IPS DF 4.7 (cell line): ENCODE results near the gene HS3ST3A1.

ENCODE experiments used
- DNase-seq: peaks from one replicate; pipeline ENCODE4 v3.0.0-alpha.2; 2013; ENCODE audit warnings: low spot score; ENCODE audit errors: extremely low read depth

The HS3ST3A1 gene

DNA sequence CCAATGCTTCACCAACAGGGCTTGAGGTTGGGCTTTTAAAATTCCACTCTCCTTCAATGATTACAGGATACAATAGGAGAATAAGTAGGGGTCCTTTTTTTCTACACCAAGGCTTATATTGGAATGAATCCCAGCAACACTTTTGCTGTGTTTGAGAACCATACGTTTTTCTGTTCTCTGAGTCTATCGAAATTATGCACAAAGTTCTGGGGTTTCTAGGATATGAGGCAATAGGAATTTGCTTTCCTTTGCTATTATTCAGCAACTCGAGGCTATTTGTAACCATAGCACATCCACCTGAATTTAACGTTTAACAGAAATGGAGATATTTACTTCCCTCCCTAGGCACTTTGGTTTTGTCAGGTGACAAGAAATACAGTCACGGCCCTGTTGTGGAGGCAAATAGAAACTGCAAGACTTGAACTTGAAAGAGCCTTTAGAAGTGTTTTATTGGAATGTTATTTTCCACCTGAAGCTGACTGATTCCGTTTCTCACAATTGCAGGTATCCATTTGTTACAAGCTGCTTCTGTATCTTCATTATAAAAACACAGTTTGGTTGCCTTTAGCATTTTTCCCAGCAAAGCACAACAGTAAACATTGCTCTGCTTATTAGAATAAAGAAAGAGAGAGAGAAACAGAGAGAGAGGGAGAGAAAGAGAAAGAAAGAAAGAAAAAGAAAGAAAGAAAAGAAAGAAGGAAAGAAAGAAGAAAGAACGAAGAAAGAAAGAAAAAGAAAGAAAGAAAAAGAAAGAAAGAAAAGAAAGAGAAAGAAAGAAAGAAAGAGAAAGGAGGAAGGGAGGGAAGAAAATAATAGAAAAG is 109.6 kb downstream of the HS3ST3A1 start:
- no peak for DNase-seq

DNA sequence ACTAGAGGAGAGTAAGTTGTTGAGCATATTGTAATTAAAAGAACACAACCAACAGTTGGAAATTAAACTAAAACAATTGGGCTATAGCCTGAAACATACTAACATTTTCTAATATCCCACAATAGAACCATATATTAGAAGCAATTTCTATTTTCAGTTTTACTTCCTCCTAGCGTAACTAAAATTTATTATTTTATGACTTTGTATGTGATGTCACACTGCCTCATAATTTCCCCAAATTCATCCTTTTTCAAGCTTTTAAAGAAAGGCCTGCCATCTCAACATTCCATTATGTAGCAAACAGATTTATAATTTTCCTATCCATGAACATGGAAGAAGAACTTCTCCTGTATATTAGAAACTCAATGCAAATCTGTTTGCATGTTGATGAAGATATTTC is 110.2 kb downstream of the HS3ST3A1 start:
- DNase-seq: no peak

DNA sequence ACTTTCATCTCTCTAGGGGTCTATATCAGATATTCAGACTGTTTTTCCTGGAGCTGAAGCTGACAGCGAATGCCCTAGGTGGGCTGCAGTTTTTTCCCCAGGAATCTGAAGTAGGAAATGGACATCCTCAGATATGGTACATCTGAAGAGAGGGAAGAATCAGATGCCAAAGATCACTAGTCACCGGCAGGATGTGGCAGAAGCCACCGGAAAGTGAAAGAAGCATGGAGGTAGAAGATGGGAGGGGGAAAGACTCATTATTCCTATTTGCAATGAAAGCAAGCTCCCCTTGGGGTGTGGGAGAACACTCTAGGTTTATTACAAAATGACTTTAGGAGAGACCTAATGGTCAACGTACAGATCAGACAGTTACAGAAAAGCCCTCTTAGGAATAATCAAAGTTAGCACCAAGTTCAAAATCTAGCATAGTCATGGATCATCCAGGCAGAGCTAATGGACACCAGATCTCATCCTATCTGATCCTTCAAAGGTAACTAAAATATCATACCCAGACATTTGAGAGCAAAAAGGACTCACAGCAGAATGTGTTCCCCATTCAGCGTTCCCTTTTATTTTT is 110.7 kb downstream of the HS3ST3A1 start:
- DNase-seq: no peak

DNA sequence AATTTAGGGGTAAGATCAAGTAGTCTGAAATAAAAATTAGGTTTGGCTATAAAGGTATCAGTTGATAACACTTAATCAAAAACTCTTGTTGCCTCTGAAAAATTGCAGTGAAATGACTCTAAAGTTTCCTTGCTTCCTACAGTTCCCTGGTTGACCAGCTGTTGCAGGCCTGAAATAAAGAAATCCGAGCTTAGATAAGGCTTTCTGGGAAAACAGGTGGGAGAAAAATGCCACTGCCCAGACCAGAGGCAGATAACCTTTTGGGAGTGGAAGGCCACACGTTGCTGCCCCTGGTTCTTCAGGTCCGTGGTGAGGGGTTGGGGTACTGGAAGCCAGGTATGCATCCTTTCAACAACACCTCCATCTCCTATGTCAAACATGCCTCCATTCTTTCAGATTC is 111.3 kb downstream of the HS3ST3A1 start:
- DNase-seq: no peak

GRCh38 chr17:13485327-13485726 is 116.4 kb downstream of the HS3ST3A1 start:
- DNase-seq: no peak

GRCh38 chr17:13484020-13484419 is 117.7 kb downstream of the HS3ST3A1 start:
- DNase-seq: no peak

GRCh38 chr17:13480877-13481276 is 120.9 kb downstream of the HS3ST3A1 start:
- DNase-seq: no peak

DNA sequence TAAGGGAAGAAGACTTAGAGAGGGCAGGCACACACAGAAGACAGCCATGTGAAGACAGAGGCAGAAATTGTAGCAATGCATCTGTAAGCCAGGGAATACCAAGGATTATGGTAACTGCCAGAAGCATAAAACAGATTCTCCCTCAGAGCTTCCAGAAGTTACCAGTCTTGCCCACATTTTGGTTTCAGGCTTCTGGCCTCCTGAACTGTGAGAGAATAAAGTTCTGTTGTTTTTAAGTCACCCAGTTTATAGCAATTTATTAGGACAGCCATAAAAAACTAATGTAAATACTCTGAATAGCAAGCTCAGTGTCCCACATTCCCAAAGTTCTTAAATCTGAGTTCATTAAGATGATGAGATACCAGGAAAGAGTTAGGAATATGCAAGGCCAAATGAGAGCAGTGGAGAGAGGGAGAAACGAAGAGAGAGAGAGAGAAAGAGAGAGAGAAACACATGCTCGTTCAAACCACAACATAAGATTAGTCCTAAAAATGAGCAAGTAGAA is 123.4 kb downstream of the HS3ST3A1 start:
- DNase-seq: no peak

DNA sequence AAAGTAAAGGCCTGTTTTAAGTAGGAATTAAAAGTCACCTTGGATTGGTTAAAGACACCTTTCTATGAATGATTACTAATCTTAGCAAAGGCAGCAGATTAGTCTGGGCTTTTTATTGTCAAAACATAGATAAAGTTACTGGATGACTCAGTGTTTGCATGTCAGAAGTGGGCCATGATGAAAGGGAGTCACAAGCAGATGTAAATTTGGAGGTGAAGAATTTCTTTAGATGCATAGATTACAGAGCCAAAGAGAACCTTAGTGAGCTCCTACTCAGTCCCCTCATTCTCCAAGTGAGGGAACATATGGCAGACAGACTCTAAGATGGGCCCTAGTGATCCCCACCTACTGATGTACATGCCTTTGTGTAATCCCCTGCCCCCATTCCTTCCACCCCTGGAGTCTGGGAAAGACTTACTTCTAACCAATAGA is 124.5 kb downstream of the HS3ST3A1 start:
- no peak for DNase-seq

DNA sequence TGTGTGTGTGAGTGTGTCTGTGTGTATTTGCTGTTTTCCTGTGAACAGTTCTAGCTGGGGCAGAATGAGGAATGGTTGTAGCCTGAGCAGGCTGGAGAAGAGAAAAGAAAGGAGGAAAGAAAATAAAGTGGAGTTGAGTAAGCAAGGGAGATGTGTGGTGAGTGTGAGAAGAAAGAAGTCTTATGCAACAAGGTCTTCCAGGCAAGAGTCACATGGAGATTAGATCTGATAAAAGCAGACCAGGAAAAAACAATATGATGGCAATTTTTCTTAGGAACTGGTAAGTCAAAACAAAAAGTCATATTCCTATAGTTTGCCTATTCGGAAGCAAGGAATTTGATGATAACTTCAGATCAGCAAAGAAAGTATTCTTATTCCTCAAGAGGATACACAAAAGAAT is 125.0 kb downstream of the HS3ST3A1 start:
- no peak for DNase-seq

DNA sequence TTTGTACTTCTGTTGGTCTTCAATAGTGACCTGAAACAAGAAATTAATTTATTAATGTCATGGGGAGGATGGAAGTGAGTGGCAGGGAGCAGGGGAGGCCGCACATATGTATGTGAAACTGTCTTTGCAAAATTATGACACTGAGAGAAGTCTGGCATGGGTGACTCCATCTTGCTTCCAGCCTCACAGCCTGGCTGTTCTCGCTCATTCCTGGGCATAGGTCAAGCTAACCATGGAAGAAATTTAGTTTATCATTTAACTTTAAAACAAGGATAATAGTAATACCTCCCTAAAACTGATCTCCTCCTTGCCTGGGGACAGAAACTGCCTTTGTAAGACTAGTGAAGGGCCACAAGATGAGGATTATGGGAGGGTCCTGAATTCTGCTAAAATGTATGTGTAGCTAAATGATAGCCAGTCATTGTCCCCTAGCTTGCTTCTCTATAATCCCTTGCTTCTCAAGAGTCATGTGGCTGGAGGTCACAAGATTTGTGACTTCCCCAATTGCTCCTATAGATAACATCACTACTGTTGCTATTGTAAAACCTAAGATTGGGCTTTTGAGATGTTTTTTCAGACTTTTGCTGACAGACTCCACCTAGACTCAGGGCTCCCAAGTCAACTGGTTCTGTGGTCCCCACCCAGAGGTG is 126.0 kb downstream of the HS3ST3A1 start:
- DNase-seq: no peak

DNA sequence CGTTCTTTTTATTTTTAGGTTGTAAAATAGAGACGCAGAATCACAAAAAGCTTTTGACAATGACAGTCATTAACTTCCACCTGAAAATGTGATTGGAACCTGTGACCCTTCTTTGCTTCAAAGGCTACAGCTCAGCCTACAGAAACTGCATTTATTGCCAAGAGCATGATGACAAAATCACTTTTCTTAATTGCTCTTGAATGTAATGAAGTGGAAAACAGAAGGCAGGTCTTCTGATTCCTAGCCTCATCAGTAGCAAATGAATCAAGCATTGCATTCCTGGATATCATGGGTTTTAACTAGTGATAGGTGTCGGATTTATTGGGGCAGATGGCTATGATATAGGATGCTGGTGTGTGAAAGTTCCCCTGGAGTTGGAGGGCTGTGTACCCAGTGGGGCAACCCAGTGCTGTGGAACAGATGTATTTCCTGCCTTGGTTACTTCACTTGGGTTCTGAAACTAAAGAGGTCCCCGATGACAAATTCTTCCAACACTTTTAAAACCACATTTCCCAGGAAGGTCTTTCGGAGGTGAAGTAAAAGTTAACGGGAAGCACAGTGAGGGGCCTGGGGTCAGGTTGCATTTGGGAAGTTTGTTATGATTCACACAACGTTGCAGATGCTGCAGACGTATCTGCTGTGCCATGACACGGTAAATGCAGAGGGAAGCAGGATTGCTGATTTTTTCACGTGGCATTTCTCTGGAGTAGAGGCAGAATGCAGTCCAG is 127.5 kb downstream of the HS3ST3A1 start:
- DNase-seq: no peak

DNA sequence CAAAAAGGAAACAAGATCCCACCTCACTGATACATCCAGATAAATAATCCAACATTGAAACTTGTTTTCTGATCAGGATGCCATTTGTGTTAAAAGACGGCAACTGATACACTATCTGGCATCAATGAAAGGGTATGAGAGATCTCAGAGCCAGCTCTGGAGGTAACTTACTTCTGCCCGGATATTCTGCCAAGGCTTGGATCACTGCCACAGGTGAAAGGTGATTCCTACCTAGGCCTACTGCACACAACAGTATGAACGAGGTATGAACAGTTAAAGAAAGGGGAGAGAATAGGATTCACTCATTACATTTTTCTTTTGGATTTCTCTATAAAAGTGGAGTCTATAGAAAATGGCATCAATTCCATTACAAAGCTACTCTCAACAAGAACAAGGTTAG is 136.1 kb downstream of the HS3ST3A1 start:
- no peak for DNase-seq

GRCh38 chr17:13462673-13463124 is 139.0 kb downstream of the HS3ST3A1 start:
- DNase-seq: no peak

GRCh38 chr17:13462146-13462545 is 139.6 kb downstream of the HS3ST3A1 start:
- DNase-seq: no peak

- DNase-seq: no peak
Observed at GRCh38 chr17:13460261-13461000, 141.3 kb downstream of the HS3ST3A1 start.

GRCh38 chr17:13457783-13458182 is 143.9 kb downstream of the HS3ST3A1 start:
- no peak for DNase-seq
